Stimulated activated CD4-positive, alpha-beta T cell treated with anti-CD3 and anti-CD28 coated beads, Interleukin-2, amount 100 ng/mL, for 4 hours (primary cell): ENCODE measurements around the gene ADD1.

Experiments used
- DNase-seq: peaks from one replicate; pipeline ENCODE4 v3.0.0-alpha.2; 2020; ENCODE audit warnings: low read depth

ADD1 gene

DNA sequence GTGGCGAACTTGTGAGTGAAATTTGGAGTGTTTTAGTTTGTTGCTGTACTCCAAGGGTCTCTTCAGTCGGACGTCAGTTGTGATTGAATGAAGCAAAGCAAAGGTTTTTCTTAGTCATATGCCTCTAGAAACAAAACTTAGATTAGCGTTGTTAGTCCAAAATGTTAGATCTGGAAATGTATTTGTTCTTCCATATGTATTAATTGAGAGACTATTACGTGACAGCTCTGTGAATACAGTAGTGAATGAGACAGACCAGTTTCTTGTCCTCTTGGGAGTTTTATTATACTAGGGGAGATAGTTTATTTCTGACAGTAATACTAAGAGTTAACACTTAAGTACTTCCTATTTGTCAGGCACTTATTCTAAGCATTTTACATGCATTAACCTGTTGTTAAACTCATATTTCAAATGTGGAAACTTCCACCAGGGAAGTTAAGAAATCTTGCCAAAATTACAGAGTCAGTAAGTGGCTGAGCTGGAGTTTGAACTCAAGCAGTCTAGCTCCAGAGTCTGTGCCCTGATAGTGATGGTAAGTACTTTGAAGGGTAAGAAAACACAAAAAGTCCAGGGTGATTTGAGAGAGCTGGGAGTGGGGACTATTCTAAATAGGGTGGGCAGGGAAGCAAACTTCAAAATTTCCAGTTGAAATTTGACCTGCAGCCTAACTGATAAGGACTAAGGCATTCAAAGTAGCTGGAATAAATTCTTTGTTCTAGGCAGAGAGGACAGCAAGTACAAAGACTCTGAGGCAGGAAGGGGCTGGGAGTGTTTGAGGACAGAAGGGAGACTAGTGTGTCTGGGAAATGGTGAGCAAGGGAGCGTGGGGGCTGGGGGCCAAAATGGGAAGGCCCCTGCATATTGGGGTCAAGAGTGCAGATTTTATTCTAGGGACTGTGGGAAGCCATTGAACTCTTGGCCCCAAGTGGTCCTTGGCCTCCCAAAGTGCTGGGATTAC, 17.0 kb downstream of the ADD1 start:
- no peak for DNase-seq

DNA sequence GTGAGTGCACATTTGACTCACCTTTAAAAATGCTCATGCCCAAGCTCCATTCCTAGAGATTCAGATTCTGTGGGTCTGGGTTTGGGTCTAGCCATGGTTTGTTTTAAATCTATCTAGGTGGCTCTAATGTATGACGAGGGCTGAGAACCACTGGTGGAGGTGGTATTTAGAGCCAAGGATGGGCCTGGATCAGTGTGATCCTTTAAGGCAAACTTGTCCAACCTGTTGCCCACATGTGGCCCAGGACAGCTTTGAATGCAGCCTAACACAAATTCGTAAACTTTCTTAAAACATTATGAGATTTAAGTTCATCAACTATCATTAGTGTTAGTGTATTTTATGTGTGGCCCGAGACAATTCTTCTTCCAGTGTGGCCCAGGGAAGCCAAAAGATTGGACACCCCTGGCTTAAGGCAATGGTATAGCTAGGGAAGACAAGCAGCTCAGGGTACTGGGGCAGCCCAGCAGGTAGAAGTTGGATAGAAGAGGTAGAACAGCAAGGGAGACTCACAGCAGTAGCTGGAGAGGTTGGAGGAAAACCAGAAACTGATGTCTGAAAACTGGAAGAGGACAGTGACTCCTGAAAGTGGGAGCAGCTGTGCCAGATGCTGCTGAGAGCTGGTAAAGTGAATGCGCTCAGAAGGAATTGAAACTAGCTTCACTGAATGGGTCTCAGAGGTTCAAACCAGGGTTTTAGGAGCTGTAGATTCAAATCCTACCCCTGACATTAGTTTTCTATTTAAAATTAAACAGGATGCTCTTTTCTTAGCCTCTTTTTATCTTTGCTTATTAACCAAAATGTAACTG, 18.2 kb downstream of the ADD1 start:
- DNase-seq, result no peak

DNA sequence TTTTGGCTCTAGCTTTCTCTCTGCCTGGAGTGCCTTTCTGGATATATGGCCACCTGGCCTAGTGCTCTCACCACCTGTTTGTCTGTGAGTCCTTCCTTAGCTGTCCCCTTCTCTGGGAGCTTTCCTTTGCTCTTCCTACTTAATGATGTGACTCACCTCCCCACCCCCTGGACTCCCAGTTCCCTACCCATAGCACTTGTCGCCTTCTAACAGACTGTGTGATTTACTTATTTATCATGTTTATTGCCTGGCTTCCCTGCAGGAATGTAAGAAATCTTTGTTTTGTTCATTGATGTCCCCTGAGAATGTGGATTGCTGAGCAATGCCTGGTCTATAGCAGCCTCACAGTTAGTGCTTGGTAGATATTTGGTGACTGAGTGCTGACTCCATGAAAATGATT, 18.9 kb downstream of the ADD1 start:
- DNase-seq, result no peak

DNA sequence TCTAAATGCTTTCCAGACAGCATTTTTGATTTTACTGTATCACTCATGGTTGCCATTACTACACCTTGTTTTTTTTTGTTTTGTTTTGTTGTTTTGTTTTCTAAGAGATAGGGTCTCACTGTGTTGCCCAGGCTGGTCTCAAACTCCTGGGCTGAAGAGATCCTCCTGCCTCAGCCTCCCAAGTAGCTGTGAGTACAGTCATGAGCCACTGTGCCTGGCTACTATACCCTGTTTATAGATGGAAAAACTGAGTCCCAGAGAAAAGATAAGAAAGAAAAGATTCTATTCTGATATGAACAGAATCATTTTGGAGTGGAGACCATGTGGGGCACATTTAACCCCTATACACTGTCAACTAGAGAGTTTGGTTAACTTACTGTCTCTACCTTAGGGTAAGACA, 20.0 kb downstream of the ADD1 start:
- DNase-seq, result no peak

DNA sequence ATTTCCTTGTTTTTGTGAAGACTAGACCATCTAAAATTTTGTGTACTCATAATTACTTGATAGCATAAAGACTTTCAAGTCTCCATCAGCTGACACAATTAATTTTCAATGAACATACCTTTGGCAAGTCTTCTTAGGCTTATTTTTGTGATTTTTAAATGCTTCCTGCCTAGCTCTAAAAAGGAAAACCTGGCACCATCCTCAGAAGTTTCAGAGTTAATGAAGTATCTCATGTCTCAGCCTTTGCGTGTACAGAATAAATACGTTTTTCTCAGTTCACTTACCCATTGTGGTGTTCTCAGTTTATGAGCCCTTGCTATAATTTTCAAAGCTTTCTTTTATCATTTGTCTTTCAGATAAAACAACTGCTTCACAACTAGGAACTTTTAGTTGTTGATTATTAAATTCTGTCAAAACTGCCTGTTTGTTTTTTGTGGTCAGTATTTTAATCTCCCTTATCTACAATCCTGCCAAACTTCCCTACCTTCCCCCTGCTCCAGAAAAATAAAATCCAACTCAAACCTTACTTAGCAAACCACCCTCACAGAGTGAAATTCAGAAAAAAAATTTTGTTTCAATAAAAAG, 21.6 kb downstream of the ADD1 start:
- no peak for DNase-seq

DNA sequence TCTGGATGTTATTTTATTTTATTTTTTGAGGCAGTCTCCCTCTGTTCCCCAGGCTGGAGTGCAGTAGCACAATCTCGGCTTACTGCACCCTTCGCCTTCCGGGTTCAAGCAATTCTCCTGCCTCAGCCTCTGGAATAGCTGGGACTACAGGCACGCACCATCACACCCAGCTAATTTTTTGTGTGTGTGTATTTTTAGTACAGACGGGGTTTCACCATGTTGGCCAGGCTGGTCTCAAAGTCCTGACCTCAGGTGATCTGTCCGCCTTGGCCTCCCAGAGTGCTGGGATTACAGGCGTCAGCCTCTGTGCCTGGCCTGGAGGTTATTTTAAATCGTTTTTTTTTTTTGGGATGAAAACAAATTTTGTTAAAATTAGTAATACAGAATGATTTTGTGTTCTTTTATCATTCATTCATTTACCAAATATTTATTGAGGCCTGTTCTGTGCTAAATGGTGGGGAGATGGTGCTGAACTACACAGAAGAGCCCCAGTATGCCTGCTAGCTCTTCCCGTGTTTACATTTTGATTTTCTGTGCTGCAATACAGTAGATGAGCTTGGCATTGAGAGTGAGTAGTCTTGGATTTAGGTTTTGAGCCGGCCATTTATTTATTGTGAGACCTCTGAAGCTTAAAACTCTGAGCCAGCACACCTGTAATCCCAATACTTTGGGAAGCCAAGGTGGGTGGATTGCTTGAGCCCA, 22.7 kb downstream of the ADD1 start:
- no peak for DNase-seq

DNA sequence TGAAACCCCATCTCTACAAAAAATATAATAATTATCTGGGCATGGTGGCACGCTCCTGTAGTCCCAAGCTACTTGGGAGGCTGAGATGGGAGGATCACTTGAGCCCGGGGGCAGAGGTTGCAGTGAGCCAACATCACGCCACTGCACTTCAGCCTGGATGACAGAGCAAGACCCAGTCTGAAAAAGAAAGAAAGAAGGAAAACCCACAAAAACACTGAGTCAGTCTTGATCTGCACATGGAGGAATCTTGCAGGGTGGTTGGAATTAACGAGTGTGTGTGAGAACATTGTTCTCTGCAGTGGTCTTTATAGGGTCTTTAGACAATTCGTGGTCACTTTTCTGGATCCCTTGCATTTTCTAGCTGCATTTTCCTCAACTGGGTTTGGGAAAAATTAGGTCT, 23.2 kb downstream of the ADD1 start:
- DNase-seq, result no peak

DNA sequence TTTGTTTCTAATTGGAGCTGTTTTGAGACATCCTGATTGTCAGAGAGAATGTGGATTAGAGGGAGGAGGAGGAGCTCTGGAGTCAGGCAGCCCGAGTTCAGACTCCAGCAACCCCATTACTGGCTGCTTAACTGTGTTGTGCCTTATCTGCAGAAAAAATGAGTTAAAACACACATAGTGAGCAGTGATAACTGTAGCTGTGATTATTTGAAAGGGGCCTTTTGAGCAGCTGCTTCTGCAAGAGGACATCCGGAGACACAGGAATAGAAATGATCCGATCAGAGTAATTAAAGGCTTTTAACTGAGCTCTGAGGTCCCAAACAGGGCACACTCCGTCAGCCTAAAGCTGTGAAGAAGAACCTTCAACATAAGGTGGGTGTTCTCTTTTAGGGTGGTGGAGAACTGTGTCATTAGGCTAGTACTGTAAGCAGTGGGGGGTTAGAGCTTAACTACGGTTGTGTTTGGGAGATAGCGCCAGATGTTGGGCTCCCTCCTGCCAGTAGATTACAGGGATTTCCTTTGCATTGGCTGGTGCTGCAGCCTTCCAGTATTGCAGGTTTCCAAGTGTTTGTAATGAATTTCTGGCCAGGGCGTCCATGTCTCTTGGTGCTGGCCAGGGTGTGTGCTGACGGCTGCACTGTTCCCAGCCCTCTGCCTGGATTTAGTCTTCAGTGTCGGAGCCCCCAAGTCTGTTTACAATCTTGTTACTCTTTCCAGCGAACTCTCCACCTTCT, 24.3 kb downstream of the ADD1 start:
- no peak for DNase-seq

DNA sequence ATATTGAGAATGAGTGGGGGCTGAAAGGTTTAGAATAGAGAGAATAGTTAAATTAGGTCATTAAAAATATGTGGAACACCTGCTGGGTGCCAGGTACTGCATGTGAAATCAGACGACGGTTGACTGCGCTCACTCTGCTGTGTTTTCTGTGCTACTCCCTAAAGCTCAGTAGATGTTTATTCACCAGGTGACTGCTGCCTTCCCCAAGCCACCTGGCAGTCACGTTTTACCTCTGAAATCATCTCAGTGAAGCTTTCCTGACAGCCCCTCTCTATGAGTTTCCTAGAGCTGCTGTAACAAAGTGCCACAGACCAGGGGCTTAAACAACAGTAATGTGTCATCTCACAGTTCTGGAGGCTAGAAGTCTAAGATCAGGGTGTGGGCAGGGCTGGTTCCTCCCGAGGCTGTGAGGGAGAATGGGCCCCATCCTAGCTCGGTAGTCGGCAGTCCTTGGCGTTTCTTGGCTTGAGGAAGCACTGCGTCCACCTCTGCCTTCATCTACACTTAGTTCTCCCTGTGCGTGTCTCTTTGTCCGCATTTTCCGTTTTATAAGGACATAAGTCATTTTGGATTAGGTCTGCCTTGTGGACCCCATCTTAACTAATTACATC, 25.3 kb downstream of the ADD1 start:
- DNase-seq, result no peak

DNA sequence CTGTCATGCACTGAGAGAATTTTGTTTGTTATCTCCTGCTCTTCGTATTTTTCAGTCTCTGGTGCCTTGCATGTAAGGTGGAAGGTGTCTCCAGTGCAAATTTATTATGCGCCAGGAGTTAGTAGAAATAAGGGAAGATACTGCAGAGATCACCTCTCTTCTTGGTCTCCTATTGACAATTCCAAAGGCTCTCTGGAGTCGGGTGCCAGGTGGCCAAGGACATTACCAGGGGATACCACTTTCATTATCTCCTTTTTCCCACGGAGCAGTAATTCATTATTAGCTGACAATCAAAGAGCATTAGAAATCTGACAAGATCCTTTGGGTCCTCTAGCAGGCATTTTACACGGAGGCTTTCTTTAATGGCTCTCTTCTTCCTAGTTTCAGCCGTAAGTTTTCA, 26.0 kb downstream of the ADD1 start:
- no peak for DNase-seq

DNA sequence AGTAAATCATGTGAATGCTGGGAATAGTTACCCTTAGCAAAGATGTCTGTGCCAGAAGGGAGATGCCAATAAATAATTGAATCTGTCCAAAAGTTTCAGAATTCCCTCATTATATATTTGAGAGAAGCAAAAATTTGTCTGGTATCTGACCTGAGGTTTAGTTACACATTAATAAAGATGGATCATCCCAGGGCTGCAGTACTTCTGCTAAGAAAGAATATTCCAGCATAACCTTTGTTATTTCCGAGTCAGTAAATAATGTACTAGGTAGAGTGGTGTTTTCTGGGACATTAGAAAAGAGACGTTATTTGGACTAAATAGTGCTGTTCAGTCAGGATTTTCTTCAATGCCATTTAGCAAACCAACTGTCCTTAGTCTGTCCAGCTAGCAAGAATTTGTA, 26.4 kb downstream of the ADD1 start:
- DNase-seq, result no peak

DNA sequence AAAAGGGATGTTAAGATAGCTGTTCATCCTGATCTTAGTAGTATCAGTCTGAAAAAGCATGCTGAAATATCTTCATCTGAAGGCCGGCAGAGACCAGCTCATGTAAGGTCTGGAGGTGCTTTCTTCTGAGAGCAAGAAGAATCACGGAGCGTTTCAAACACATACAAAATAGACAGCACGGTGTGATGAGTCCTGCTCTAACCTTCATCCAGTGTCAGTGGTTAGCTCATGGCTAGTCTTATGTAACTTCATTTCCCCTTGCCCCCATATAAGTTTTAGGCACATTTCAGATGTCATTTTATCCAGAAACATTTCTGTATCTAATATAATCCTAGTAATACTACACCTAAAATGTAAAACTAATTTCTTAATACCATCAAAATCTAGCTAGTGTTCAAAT, 27.8 kb downstream of the ADD1 start:
- DNase-seq, result no peak

DNA sequence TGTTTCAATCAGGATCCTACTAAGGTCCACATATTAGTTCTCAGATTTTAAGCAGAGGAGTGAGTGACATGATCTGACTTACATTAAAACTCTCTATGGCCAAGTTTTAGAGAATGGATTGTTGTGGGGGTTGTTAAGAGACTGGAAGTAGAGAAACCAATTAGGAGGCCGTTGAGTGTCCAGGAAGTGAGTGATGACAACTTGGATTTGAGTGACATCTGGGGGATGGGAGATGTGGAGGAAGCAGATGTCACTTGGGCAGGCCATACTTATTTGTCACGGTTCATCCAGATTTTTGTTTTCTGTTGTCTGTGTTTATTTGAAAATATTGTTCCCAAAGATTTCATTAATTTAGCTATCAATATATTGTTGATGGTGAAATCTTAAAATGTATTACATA, 28.3 kb downstream of the ADD1 start:
- no peak for DNase-seq

DNA sequence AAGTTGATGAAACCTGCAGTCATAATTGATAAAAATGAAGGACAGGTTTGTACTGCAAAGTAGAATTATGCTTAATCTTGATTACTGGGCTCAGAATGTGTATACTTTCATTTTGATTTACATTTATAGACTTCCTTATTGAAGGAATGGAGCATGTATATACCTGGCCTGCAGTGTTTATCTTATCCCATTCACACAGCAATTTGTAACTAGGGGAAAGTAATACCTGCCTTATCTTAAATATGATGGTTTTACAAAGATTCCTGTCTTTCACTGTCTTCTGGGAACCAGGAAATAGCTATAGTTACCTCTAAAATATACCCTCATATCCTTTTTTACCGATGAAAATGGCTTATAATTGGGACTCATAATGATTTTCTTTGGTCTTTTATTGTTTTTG, 29.7 kb downstream of the ADD1 start:
- DNase-seq, result no peak

DNA sequence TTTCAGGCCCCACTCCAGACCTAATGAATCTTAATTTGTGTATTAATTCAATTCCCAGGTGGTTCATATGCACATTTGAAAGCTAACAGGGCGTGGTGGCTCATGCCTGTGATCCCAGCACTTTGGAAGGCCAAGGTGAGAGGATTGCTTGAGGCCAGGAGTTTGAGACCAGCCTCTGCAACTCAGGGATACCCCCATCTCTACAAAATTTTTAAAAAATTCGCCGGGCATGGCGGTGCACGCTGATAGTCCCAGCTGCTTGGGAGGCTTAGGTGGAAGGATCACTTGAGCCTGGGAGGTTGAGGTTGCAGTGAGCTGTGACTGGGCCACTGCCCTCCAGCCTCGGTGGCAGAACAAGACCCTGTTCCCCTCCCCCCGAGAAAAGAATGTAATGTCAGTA, 31.2 kb downstream of the ADD1 start:
- DNase-seq, result no peak

DNA sequence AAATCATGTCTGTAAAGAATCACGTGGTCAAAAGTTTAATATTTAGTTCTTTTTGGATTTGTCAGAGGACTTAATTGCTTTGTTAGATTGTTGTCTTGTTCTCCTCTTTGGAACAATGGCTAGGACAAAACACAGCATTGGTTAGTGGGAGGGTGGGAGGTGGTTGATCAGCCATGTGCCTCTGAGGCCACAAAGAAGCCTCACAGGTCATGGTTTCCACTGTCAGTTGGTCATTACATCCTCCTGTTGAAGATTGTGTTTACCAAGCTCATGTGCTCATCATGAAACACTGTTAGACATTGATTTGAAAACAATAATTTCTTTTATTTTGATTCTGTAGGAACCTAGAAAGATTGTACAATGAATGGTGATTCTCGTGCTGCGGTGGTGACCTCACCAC, 31.9 kb downstream of the ADD1 start:
- DNase-seq, result no peak

DNA sequence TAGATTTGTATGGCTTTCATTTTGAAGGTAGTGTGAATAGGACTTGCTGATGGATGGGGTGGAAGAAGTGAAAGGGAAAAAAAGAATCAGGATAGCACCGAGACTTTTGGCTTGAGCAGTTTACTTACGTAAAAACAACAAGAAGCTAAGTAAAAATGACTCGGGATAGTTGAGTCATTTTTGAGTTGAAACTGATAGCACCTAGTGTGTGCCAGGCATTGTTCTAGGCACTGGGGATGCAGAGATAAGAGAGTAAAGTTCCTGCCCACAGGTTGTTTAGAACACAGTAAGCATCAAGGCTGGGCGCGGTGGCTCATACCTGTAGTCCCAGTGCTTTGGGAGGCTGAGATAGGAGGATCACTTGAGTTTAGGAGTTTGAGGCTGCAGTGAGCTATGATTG, 34.7 kb downstream of the ADD1 start:
- DNase-seq, result no peak

DNA sequence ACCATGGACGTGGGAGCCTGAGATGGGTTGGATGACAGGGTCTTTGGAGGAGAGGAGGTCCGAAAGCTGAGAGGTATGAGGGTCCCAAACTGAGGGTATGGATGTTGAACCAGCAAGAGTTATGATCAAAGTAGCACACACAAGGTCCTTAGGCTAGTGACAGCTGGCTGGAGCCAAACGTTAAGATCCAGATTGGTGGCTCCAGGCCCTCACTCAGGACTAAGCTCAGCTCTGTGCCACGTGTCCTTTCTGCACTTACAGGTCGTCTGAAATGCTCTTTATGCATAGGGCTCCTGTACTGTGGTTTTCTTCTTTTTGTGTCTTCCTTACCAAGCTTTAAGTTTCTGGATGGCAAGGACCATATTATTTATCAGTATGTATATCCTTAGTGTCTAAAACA, 35.4 kb downstream of the ADD1 start:
- no peak for DNase-seq

DNA sequence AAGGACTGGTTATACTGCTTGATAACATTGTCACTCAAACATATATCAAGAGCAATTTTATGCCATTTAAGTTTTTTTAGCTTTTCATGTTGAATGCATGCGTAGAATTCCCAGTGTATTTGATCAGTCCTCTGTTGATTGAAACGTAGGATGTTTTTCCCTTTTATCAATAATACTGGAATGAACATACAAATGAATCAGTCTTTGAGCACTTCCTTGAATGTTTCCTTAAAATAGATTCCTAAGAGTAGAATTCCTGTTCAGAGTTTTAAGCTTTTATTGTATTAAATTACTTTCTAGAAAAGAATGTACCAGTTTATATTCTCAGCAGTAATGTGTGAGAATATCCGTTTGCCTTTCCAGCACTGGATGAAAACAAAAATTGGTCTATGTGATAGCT, 37.8 kb downstream of the ADD1 start:
- DNase-seq, result no peak

DNA sequence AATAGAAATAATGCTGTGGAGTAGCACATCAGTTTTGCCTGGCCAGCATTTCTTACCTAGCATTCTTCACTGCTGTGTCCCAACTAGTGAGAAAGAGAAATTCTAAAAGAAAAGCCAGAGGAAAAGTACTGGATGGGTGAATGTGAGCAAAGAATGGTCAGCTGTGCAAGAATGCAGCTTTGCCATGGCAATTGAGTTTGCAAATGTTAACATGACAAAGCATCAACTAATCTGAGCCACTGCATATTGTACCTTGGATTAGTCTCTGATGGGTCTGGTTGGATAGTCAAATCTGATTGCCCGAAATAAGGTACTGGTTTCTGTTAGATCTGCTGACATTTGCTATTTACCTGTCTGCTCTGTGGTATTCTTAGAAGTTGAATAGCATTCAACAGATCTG, 38.7 kb downstream of the ADD1 start:
- DNase-seq, result no peak

DNA sequence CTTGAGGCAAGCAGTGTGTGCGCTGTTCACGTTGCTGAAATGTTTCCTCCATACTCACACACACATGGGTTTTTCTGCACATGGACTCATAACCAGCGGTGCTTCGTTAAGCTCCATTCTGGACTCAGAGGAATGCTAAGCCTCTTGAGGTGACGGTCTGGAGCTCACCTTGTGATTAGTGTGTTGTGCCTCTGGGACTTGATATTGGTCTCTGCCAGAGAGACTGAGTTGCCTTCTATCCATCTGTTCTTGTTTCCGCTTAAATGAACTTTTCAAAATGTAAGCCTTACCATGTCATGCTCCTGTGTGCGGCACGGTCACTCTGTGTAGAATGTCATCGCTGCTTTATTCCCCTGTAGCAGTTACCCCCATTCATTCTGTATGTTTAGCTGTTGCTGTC, 42.5 kb downstream of the ADD1 start:
- no peak for DNase-seq
